ENCODE measurements around the gene OVCA2.

OVCA2 gene

DNA sequence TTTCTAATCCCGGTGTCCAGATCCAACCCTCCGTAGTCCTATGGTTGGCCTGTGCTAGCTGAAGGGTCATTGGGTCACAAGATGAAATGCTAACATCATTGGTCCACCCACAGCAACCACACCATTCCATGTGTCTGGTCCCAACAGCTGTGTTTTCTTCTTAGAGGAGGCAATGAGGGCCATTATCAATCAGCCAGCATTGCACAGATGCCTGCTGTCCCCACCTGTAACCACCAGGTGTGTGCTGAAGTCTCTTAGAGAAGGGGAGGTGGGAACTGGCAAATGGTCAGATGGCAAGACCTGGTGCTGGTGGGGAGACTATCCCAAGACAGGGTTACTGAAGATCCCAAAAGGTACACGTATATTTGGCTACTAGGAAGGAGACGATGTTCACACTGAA lies 50.4 kb downstream of the OVCA2 start:
- no peaks in the 10 kb centered on the region for H3K9me3 Mint-ChIP-seq
- peaks cover 51% of the 10 kb centered on the region for H3K4me1 Mint-ChIP-seq

More for the DNA sequence above, 50.4 kb downstream of the OVCA2 start:
- Mint-ChIP-seq H3K4me3 (no peak overlapping the region), H3K27ac (no peak overlapping the region), H3K36me3 (ENCODE audit: low read depth) (peaks cover 18% of the 10 kb centered on the region), H3K27me3 (ENCODE audit: low read depth, poor library complexity) (peaks cover 3% of the 10 kb centered on the region)
- TF ChIP-seq, protein P1, sequence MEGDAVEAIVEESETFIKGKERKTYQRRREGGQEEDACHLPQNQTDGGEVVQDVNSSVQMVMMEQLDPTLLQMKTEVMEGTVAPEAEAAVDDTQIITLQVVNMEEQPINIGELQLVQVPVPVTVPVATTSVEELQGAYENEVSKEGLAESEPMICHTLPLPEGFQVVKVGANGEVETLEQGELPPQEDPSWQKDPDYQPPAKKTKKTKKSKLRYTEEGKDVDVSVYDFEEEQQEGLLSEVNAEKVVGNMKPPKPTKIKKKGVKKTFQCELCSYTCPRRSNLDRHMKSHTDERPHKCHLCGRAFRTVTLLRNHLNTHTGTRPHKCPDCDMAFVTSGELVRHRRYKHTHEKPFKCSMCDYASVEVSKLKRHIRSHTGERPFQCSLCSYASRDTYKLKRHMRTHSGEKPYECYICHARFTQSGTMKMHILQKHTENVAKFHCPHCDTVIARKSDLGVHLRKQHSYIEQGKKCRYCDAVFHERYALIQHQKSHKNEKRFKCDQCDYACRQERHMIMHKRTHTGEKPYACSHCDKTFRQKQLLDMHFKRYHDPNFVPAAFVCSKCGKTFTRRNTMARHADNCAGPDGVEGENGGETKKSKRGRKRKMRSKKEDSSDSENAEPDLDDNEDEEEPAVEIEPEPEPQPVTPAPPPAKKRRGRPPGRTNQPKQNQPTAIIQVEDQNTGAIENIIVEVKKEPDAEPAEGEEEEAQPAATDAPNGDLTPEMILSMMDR (IDR thresholded peaks at IDR 0.05): no peak
- DNase-seq: no peak
